GM18909 (cell line): ENCODE measurements around the gene ZFYVE1.
"Not testable (repeated sequence)": the region's sequence is repeated elsewhere in the genome, so short reads cannot be mapped to it uniquely, and the experiment has no call there.

Source experiments
- ATAC-seq: cut with Tn5 transposase; IDR thresholded peaks from one replicate; pipeline ENCODE4 v1.9.1; 2021; ENCODE audit warnings: mild to moderate bottlenecking; ENCODE audit not compliant: unreplicated experiment, poor library complexity

Gene ZFYVE1

DNA sequence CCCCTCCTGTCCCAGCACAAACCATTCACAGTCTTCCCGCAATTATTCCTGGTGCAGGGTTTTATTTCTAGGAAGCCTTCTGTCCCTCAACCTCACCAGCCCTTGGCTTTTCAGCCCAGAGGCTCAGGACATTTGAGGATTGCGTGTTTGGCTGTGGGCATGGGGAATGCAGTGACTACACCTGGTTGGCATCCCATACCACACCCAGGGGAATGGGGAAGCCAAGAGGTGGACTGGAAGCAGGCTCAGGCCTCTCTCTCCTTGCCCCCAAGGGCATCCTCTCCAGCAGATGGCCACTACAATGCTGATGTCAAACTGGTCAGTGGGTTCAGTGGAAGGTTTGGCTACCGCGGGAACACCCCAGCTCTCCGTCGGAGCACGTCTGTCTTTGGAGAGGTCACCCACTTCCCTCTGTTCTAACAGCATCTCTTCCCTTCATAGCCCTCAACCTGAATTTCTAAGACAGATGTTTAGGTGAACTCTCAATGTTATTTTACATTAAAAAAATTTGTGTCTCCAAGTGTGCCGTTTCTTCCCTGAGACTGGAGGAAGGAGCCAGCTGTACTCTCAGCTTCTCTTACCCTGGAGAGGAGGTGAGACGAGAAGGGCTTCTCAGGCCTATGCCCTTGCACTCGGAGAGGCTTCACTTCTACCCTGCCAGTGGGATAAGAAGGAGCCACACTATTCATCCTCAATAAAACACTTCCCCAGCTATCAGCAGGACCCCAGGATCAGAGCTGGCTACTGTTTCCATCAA lies 65.1 kb downstream of the ZFYVE1 start:
- ATAC-seq, result no peak

DNA sequence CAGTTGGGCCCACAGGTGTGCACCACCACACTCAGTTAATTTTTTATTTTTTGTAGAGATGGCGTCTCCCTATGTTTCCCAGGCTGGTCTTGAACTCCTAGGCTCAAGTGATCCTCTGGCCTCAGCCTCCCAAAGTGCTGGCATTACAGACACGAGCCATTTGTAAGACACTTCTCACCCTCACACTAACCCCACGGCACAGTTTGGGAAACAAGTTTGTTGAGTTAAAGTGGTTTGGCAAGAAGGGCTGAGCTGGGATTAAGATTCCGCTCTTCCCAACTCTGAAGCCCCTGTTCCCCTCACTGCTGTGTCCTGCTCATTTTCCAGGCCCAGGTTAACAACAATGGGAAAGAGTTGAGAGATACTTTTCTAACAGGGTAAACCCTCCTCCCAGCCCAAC lies 65.9 kb downstream of the ZFYVE1 start:
- ATAC-seq, result not testable (repeated sequence)

DNA sequence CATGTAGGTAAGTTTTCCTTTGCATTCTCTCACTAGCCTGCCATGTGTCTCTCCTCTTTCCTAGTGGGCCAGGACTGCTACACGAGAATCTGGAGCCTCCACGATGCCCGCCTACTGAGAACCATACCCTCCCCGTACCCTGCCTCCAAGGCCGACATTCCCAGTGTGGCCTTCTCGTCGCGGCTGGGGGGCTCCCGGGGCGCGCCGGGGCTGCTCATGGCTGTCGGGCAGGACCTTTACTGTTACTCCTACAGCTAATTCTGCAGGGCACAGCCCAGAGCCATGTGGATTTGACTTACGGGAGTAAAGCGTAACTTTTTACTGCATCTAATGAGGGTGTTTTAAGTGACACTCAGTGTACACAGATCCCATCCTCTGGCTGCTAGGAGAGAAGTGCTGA lies 68.4 kb downstream of the ZFYVE1 start:
- no peak for ATAC-seq

DNA sequence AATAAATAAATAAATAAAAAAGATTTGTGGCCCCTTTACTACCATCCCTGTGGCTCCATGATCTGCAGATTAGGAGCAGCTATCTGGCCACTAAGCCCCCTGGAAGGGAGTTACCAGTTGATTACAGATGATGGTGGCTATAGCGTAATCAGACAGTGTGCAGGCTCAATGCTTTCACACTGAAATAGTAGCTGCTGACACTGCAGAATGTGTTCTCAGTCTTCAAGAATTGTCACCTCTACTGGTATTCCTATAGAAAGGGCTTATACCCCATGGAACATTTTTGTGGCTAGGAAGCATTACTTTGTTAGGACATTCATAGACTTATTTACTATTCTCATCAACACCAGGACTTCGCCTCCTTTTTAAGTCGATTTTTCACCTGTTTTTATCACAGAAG lies 69.7 kb downstream of the ZFYVE1 start:
- ATAC-seq, result no peak

DNA sequence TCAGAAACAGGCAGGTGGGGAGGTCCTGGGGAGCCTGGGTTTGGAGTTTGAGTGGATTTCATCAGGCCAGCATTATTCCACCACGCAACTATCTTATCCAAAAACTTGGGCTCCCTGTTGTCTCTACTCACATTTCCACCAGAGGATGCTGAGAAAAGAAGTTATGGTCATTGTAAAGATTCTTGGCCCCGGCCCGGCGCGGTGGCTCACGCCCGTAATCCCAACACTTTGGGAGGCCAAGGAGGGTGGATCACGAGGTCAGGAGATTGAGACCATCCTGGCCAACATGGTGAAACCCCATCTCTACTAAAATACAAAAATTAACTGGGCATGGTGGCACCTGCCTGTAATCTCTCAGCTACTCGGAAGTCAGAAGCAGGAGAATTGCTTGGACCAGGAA lies 70.2 kb downstream of the ZFYVE1 start:
- not testable (repeated sequence) for ATAC-seq

DNA sequence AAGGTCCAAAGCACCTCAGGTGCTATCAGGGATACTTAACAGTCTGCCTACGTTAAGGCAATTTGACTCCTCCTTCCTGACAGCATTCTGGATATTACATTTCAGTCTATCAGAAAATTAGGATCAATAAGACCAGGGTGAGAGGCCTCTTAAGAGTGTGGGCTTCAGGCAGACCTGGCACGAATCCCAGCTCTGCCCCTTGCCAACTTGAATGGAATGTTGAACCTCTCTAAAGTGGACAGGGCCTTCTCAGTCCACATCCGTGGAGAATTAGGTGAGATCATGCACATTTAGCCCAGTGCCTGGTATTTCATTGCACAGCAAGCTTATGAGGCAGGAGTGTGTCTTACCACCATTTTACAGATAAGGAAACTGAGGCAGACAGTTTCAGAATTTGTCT lies 74.7 kb downstream of the ZFYVE1 start:
- no peak for ATAC-seq

DNA sequence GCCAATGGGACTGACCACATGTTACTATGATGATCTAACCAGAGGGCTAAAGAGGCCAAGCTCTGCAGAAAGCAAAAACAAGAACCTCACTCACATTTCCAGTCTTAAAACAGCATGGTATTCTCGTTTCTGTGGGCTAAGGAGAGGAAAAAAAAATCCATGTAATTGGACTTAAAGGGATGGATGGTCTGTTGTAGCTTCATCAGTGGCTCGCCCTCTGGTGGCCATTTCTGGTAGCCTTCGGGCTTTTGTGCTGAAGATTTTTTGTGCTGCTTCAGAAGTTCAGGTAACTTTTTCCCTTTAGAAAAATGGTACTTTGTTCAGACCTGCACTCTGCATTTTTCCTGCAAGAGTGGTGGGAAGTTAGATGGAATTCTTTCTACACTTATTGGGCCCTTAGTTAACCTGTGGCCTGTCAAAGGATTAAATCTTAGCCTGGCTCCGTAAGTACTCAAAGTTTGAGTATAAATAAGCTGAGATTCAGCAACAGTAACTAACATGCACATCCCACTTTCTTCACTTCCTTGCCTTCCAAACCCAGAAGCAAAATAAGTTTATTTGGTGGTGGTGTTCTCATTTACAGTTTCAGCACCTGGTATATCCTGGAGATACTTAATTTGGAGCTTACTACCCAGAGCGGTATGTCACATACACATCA lies 78.3 kb downstream of the ZFYVE1 start:
- no peak for ATAC-seq

DNA sequence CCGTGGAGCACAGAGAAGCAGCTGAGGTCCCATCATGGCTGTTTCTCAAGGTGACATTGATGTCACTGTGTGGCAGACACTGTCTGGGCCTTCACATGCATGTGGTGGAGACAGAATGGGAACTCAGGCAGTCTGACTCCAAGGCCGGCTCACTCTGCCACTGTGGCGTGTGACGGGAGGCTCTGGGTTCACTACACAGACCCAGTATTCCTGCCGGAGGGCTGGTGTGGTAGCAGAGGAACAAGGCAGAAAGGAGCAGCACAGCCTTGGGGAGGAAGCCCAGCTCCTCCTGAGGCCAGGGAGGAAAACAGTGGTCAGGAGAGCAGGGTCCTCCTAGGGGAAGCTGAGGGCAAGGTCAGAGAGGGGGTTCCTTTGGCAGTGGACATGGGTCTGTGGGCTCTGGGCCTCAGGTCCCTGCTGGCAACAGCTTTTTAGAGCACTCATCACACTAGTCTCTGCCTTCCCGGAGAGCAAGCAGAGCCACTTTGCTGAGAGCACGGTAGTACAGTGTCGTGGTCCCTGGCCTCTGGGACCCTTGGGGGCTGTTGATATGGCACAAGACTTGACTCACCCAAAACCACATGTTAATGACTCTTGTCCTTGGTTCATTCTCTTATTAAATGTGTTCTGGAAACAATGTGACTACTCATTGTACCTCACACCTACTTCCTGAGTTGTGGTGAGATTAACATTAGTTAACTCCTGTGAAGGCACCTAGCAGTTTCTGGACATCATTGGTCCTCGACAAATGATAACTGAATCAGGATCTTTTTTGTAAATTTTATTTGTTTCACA lies 79.3 kb downstream of the ZFYVE1 start:
- no peak for ATAC-seq

DNA sequence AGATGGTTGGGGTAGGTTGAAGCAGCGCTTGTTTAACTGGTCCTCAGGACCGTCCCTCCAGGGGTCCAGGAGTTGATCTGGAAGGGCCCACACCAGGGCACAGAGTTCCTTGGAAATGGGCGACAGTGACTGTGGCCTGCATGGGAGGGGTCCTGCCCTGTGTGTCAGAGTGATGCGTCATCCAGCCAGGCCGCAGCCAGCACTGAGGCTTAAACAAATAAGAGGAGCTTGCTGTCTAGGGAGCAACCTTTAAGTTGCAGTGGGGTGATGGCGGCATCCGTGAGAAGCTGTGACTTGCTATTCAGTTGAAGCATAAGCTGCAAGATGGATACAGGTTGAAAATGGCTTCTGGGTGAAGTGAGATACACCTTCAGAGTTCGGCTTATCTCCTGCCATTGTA lies 80.4 kb downstream of the ZFYVE1 start:
- ATAC-seq, result no peak

DNA sequence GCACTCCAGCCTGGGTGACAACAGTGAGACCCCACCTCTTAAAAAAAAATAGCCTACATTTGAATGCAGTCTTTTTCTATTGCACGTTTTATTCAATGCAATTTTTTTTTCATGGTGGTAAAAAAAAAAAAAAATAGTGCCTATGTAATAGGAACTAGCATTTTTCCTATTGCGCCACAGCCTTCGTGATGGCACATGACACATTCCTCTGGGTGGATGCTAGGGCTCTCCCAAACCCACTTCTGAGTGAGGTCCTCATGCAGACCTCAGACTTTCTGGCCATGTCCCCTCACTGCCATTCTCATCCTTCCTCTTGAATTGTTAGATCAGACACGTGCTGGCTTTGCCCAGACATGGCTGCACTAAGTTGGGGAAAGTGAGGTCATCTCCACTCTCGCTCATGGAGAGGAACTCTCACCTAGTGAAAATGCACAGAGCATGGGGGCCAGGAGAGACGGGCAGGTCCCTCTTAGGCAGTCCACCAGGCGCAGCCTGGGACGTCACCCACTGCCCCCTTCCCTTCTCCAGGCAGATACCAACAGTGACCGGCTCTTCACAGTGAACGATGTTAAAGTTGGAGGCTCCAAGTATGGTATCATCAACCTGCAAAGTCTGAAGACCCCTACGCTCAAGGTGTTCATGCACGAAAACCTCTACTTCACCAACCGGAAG lies 81.4 kb downstream of the ZFYVE1 start:
- ATAC-seq, result no peak

DNA sequence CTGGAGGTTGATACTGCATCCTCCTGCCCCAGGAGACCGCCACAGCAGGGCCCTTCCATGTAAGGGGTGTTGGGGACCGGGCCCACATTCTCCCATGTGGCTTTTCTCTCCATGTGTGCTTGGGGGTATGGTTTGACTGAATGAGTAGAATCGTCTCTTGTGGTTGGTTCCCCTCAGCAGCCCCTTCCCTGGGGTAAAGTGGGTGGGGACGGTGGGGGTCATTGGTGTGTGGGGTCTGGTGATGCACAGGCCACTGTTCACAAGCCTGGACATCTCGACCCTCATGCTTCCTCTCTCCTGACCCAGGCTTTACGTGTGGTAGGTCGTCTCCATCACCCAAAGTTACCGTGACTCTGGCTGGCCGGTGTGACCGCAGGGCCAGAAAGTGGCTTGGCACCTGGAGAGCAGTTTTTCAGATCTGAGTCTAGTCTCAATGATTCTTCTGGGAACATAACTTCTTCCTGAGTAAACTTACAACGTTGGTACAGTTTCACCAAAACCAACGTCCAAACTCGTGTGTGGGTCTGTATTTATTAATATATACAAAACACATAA lies 83.0 kb downstream of the ZFYVE1 start:
- no peak for ATAC-seq

DNA sequence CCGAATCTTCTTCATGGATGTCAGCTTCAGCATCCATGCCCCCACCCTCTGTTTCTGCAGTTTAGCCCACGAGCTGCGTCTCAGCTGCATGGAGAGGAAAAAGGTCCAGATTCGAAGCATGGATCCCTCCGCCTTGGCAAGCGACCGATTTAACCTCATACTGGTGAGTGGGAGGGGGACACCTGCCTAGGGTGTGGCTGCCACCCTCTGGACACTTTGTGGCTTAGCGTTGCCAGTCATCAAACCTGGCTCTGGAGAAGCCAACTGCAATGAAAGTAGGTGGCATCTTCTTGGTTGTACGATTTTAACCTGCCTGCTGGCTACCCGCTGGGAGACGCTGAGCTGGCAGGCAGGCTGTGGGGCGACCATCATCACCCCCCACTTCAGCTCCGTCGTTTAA lies 84.0 kb downstream of the ZFYVE1 start:
- no peak for ATAC-seq

DNA sequence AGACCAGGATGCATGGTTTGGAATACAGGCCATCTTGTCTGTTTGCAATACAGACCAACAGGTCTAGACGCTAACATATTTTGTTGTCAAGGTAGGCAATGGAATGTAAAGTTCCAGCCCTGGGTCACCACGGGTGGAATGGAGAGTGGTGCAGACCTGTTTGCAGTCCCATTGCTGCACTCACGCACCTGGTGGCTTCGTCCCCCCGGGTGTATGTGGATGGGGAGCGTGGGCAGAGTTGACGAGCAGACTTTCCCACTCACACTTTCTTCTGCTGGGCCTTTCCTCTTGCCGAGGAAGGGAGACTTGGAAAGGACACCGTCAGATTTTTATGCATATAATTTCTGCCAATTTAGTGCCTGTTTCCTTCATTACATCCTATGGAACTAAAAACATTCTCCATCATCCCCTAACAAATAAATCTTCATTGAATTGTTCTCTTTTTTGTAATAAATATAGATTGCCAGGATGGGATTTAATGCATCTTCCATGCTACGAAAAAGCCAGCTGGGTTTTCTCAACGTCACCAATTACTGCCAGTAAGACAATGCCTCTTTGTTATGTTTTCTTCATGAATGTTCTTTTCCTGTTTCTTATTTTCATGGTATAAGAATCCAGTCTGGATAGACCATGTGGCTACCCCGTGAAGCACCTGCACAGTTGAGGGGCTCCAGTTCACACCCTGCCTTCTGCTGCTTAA lies 85.5 kb downstream of the ZFYVE1 start:
- ATAC-seq, result no peak

DNA sequence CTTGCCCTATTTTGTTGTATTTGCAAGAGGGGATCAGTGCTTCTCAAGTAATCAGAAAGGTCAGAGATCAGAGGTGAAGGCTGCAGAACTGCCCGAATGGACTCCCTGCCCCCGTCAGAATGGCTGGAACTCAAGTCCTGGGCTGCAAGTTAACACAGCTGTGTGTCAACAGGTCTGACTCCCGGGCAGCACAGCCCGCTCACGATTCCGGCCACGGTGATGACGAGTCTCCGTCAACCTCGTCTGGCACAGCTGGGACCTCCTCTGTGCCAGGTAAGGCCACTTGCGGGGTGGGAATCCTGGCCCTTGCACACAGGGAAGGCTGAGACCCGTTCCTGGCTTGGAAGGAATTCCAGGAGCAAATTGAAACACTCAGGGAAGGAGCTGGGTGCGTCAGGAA lies 87.3 kb downstream of the ZFYVE1 start:
- no peak for ATAC-seq

DNA sequence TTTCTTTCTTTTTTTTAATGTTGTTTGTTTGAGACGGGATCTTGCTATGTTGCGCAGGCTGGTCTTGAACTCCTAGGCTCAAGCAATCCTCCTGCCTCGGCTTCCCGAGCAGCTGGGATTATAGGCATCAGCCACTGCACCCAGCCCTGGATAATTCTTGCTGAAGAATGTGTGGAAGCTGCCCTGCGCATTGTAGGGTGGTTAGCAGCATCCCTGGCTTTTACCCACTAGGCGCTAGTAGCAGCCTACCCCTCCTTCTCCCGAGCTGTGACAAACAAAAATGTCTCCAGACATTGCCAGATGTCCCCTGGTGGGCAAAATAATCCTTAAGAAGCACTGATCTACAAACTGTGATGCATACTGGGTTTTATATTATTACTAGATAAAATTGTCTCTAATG lies 94.0 kb downstream of the ZFYVE1 start:
- ATAC-seq, result no peak

DNA sequence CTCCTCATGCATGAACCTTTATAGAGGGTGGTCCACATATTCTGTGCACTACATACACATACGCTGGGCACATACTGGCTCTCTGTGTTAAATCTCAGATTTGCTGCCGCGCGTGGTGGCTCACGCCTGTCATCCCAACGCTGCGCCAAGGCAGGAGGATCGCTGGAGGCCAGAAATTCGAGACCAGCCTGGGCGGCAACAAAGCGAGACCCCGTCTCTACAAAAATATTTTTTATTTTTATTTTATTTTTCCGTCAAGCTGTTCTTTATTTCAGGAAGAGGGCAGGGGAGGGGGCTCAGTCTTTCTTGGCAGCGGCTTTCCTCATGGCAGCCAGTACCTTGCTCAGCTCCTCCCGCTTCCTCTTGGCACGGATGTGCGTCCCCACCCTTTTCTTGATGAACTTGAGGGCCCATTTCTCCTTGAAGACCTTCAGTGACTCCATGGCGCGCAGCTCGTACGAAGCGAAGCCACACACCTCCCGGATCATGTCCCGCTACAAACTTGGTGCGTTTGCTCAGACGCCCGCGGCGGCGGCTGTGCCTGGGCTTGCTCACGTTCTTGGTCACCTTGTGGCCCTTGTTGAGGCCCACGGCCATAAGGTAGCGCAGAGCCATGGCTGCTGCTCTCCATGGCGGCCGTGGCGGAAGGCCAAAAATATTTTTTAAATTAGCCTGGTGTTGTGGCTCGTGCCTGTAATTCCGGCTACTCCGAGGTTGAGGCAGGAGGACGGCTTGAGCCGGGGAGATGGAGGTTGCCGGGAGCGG lies 97.4 kb downstream of the ZFYVE1 start:
- no peak for ATAC-seq

DNA sequence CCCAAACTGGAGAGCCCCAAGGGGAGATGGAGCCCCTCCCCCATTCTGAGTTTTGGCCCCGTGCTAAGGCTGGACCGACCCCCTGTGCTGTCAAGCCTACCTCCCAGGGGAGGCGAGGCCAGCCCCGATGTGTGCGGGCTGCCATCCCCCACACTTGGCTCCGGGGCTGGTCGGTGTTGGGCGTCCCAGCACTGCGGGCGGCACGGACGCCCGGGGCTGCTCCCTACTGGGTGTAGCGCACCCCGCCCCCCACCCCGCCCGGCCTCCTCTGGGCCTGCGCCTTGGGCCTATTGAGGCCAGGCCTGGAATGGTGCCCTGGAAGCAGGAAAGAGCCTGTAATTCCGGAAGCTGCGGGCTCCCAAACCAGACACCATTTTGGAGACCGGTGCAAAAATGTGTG lies 98.0 kb downstream of the ZFYVE1 start:
- ATAC-seq, result no peak

DNA sequence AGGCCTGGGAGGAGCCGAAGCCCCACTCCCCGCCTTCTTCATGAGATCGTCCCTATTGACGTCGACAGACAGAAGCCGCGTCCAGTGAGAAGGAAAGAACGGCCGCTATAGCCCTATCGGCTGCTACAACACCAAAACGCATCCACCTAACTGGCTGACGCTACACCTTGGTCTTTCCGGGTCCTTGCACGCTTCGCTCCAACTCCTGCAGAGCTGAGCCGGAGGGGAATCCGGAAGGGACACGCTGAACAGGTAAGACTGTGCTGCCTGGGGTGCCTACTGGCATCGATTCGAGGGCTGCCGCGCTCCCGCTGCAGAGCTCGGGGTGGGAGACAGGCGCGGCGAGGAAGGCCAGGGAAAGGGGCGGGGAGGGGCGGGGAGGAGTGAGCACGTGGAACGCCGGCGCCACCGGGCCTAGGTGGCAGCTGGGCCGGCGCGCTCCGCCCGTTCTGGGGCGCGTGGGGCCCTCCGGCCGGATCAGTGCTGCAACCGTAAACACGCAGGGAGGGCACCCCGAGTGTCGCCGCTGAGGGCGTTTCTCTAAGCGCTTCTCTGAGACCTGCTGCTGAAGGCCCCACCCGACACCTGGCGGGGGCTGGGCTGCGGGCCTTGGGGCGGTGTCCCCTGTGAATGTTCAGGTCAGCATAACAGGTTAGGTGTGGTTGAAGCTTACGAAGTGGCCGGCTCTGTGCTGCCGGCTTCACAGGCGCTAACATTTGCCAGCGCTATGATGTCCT lies 100.4 kb downstream of the ZFYVE1 start, which contains the start of gene DCAF4:
TSS of gene DCAF4 (plus strand) at position 173 of the 737 bp plus-strand sequence. CDS start 11,515 bp downstream, outside the sequence.
- peak; percentile 97 for ATAC-seq
